NCI-H128 (cell line): Measurements from ENCODE around the gene FMOD.
"Not testable (repeated sequence)": the region's sequence is repeated elsewhere in the genome, so short reads cannot be mapped to it uniquely, and the experiment has no call there.

Experiments
- DNase-seq: peaks from one replicate; lab custom pipeline; 2025; ENCODE audit not compliant: unreplicated experiment; lab: John Stamatoyannopoulos, UW

Gene FMOD

DNA sequence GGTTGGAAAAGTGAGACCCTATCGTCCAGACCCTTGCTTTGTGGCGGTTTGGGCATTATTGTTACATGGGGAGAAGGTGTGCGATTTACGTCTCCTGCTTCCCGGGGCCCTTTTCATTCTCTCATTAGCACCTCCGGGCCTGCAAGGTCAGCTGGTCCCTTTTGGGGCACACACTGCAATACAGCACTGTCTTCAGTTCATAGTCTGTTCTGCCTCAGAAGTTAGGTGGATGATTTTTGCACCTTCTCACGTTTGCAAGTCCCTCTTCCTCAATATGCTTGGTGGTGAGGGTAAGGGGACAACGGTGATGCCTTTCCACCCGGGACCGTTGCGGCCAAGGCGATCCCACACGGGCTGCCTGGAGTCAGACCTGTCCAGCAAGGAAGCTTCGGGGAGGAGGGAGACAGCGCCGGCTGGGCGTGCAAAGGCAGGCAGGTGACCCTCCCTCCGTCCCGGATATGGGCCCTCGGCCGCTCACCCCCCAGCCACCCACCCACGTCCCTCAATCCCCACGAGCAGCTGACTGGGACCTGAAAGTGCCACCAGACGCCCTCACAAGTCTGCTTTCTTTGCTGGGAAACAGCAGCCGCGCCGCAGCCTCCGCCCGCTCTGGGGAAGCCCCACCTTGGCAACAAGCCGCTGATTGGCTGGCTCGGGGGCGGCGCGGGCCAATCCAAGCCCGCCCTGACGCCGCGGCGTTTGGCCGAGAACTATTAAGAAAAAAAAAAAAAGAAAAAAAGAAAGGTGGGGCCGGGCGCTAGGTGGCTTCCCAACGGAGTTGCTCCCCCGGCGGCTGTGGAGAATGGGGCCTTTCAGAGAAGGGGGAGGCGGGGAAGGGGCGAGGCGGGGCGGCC, 23.9 kb downstream of the FMOD start:
- DNase-seq: peak; percentile 95

DNA sequence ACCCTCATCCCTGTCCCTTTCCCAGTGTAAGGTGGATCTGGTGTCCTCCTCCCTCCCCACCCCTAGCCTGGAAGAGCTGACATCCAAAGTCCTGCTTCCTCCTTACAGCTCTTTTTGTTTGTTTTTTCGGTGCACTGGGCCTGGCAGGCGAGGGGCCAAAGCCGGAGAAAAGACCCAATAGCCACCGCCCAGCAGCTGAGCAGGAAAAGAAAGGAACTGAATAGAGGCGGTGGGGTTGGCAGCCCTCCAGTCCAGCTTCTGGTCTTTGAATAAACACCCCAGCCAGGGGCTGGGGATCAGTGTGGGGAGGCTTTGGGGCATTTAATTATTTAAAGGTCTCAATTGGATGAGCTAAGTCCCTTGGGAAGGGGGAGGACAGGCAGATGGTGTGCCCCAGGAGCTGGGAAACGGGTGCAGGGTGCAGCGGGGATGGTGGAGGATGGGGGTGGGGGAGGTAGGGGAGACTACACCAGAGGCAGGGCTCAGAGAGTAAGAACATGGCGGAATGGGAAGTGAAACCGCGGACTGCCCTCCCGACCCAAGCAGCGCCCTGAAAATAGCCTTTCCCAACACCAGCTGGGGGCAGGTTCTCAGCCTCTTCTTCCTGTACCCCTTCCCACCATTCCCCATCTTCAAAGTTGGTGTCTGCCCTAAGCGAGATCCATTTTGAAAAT, 25.4 kb downstream of the FMOD start:
- no peak for DNase-seq

DNA sequence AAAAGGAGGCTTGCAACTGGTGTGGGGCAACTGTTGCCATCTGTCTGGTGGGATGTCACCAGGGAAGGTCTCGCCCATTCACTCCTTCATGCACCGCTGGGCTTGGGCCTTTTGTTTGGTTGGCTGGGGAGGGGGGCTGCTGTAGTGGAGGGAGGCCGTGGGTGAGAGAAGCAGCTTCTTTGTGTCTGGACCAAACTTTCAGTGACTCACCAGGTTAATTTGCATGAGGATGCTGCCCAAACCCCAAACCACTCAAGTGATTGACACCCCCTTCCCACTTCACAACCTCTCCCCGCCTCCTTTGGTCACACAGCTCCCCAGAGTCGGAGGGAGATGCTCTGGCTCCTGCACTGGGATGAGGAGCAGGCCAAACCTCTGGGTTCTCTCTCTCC, 25.9 kb downstream of the FMOD start:
- DNase-seq: peak; percentile 60

DNA sequence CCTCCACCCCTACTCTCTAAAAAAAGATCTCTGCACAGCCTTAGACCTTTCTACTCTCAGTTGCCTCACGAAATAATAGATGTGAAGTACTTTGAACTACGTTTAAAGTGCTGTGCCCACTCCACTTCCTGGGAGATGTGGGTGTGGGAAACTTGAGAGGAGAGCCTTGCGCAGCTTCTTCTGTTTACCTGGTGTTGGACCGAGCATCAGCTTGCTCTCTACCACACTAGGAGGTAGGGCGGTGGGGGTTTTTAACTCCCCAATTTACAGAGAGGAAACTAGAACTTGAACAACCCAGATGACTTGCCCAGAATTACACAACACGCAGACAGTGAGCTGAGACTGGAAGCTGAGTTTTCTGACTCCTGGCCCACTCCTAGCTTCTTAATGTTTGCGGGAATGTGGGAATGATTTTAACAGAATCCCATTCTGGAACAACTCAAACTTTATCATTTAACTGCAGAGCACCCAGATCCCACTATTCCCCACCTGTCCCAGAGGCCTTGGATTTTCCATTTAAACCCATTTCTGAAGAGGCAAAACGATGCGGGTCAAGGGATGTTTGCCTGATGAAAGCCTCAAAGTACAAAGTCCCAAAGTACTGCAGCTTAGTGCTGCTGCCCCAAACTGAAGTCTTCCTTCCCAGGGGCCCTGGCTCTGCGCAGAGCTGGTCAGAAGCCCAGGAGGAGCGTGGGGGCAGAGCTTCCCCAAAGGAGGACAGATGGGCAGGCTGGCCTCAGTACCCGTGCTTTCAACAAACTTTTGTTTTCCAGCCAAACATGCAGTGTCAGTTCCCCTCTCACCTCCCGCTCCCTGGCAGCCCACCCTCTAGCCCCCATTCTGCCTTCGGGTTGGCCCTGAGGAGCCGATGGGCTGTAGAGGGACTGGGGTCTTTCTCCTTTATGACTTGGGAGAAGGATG, 26.6 kb downstream of the FMOD start:
- no peak for DNase-seq

DNA sequence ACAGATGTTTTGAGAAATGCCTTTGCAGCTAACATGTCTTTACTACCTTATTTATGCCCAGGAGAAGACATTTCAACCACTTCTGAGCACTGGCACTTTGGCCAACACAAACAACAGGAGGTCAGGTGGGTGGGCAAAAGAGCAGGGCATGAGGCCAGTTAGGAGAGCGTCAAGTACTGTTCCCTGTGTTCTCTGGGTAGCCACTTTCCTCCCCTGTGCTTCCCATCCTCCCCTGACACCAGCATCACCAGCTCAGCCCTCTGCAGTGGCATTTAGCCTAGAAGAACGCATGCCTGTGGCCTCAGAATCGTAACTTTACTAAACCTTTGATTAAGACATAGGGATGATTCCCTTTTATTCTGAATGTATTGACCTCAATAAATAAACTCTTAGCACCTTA, 27.3 kb downstream of the FMOD start:
- no peak for DNase-seq

DNA sequence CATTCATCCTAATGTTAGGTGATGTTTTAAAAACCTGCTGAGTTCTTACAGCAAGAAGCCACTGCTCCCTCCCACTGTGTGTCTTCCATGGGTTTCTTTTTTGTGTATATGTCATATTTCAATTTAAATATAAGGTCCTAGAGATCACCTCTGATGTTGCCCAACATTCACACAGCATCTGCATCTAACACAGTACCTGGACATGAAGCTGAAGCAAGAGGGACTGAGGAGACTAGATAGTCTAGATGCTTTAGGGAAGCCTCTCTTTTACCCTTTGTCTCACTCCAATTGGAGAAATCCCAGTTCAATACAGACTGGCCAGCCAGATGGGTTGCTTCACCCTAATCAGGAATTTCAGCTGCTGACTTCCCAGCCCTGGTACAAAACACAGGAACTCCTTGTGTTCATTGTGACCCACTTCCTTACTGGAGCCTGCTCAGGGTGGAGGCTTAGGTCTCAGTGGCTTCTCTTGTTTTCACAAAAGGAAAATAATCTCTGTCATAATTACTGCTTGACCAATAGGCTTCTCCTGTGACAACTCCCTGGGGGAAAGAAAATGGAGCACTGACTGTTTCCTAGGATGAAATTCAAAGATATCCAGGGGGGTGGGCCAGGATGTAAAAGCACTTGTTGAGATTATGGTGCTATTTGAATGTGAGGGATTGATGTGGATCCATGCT, 28.3 kb downstream of the FMOD start:
- DNase-seq: no peak

DNA sequence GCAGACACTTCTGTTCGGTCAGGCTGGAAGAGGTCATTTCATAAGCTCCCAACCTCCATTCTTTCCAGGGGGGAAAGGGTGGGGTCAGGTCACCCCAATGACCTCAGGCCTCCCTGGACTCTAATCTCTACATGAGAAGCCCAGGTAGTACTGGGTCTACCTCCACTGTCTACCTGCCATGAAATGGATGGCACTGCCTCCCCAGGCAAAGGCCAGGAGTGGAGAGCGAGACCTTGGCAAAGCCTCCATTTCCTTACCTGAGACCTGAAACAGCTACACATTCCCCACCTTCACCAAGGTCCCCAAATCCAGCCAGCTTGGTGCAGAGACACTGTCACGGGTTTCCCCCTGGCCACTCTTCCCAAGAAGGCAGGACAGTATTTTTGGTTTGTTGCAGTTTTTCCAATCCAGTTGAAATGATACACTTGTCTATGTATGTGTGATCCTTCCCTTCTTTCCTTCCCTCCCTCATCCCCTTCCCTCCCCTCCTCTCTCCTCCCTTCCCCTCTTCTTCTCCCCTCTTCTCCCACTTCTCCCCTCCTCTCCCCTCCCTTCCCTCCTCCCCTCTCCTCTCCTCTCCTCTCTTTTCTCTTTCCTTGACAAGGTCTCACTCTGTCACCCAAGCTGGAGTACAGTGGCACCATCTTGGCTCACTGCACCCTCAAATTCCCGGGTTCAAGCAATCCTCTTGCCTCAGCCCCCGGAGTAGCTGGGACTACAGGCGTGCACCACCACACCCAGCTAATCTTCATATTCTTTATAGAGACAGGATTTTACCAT, 29.5 kb downstream of the FMOD start:
- DNase-seq: no peak

DNA sequence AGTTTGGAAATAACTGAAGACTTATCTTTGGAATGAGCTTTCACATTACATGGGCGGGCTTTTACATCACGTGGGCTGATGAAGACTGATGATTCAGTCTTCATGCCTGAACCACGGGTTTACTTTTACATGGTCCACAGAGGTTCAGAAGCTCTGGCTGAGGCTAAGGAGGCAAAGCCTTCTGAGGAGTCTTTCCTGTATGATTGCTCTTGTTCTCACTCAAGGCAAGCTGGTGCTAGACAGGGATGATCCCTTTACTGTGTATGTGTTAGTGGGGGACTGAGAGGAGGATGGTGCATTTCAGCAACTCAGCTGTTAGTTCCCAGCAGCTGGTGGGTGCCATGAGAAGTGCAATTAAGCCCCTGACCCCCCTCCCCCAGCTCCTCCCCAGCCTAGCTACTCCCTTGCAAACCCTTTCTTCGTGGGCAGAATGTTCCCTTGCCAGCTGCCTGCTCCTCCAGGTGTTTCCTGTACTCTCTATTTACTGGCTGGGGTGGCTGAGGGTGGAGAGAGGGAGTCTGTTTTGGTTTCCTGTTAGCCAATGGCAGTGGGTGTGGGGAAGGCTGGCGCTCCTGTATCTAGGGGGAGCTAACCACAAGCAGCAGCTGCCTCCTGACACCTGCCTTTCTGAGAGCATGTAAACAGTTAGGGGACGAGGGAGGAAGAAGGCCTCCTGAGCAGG, 30.2 kb downstream of the FMOD start:
- peak; percentile 89 for DNase-seq

DNA sequence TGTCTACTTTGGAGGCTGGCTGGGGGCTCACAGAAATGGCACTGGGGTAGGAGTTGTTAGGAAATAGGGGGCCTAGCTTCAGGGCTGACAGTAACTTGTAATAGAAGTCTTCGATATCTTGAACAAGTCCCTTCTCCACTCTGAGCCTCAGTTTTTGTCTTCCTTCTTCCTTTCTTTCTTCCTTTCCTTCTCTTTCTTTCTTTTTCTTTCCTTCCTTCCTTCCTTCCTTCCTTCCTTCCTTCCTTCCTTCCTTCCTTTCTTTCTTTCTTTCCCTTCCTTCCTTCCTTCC, 32.7 kb downstream of the FMOD start:
- DNase-seq: no peak

DNA sequence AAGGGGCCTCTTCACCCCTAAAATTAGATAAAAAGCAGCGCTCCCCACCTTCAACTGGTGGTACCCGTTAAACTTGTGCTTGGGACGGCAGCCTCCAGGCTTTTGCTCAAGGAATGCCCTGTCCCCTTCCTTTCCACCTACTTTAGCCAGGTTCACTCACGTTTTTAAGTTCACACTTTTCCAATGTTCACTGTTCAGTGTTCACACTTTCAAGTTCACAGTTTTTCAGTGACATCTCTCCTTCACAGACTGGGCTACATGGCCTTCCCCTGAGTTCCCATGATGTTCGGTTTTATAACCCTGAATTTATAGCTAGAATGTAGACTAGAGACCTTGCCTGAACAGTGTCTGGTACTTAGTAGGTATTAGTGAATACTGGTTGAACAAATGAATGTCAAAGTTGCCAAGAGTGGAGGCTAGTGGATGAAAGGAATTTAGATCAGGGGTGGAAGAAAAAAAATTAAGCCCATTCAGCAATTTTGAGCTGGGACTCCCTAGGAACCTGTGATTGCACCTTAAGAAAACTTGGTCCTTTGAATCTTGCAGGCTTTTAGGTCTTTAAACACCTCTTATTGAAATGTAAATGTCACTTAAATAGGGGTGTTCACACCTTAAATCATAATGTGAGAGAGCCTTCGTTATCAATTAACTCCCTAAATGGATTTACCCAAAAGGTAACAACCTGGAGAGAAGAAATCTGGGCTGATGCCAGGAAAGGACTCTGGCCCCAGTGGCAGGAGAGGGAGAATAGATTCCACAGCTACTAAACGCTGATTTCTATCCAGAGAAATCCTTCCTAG, 33.3 kb downstream of the FMOD start:
- DNase-seq: no peak

DNA sequence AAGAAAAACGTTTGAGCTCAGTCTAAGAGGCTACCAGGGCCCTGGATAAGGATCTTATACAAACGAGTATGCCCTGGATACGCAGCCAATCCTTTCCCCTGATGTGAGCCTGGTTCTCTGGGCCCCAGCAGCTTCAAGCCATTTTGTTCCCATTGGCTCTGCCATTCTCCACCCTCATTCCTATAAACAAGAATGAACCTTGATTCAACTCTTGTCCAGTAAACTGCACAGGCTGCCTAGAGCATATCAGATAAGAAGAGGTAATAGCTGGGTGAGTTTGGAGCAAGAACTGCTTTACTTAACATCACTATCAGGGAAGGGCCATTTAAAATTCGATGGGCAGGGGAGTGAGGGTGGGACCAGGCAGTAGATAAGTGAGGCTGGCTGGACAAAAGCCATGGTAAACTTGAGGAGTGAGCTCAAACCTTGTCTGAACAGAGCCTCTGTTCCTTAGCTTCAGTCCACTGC, 34.3 kb downstream of the FMOD start:
- DNase-seq: no peak

DNA sequence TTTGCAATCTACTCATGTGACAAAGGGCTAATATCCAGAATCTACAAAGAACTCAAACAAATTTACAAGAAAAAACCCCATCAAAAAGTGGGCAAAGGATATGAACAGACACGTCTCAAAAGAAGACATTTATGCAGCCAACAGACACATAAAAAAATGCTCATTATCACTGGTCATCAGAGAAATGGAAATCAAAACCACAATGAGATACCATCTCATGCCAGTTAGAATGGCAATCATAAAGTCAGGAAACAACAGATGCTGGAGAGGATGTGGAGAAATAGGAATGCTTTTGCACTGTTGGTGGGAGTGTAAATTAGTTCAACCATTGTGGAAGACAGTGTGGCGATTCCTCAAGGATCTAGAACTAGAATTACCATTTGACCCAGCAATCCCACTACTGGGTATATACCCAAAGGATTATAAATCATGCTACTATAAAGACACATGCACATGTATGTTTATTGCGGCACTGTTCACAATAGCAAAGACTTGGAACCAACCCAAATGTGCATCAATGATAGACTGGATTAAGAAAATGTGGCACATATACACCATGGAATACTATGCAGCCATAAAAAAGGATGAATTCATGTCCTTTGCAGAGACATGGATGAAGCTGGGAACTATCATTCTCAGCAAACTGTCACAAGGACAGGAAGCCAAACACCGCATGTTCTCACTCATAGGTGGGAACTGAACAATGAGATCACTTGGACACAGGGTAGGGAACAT, 36.7 kb downstream of the FMOD start:
- DNase-seq: not testable (repeated sequence)

DNA sequence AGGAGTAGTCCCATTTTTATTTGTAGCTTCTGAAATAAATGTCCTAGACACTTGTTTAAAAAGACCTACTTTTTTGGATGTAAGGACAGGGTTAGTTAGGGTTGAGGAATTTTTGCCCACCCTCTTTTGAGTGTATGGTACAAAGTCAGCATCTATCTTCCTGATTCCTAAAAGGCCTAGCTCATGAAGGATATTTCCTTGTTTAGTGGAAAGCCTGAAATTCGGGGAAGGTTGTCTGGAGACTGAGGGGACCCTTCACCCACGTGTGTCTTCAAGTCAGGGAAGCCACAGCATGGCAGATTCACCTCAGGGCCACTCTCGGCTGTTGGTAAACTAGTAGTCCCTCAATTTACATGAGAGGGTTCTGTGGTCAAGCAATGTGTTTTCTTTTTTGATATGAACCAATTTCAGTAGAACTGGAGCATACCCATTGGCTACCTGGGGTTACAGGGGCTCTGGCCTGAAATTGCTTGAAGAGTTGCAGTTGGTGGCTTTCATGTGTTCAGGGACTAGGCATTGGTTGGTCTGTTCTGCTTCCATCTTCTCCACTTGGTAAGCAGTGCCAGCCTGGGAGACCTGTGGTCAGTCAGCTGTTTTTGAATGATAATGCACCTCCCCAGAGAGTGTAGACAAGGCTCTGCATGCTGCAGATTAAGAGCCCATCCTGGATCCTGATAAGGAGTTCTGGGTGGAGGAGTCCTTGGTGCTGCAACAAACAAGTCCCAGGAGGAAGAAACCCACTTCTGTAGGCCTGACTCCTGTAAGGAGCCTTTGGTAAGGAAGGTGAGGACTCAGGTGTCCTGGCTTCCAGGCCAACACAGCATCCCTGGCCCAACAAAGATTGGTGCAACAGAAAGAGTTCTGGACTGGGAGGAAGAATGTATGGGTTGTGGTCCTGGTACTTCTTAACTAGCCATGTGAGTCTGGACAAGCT, 39.3 kb downstream of the FMOD start:
- no peak for DNase-seq

DNA sequence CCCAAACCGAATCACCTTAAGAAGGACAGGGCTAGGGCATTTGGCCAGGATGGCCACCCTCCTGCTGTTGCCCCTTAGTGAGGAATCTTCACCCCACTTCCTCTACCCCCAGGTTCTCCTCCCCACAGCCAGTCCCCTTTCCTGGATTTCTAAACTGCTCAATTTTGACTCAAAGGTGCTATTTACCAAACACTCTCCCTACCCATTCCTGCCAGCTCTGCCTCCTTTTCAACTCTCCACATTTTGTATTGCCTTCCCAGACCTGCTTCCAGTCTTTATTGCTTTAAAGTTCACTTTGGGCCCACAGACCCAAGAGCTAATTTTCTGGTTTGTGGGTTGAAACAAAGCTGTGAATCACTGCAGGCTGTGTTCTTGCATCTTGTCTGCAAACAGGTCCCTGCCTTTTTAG, 42.0 kb downstream of the FMOD start:
- DNase-seq: no peak

DNA sequence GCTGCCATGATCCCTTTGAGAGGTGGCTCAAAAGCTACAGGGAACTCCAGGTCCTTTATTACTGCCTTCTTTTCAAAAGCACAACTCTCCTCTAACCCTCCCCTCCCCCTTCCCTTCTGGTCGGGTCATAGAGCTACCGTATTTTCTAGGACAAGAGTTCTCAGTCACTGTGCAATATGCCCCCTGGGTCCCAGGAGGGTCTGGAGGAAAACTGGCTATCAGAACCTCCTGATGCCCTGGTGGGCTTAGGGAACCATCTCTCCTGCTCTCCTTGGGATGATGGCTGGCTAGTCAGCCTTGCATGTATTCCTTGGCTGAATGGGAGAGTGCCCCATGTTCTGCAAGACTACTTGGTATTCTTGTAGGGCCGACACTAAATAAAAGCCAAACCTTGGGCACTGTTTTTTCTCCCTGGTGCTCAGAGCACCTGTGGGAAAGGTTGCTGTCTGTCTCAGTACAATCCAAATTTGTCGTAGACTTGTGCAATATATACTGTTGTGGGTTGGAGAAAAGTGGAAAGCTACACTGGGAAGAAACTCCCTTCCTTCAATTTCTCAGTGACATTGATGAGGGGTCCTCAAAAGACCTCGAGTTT, 42.5 kb downstream of the FMOD start:
- DNase-seq: no peak

DNA sequence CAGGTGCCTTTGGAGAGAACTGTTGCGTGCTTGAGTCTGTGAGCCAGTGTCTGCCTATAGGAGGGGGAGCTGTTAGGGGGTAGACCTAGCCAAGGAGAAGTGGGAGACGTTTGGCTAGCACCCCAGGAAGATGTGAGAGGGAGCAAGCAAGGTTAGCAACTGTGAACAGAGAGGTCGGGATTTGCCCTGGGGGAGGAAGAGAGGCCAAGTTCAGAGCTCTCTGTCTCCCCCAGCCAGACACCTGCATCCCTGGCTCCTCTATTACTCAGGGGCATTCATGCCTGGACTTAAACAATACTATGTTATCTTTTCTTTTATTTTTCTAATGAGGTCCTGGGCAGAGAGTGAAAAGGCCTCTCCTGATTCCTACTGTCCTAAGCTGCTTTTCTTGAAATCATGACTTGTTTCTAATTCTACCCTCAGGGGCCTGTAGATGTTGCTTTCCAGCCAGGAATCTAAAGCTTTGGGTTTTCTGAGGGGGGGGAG, 43.2 kb downstream of the FMOD start:
- DNase-seq: no peak
